ACC112 (cell line): ENCODE data around the gene ELAPOR2.
"Not testable (repeated sequence)": the region's sequence is repeated elsewhere in the genome, so short reads cannot be mapped to it uniquely, and the experiment has no call there.

Experiments
- H2AFZ ChIP-seq: fragments of 200-600 bp; sonication (generic); one replicate; pipeline ENCODE4 v1.6.0; 2017; ENCODE audit warnings: antibody characterized with exemption, low read length; ENCODE audit not compliant: unreplicated experiment
- H3K27ac ChIP-seq: fragments of 200-600 bp; sonication (generic); 2 replicates; pipeline ENCODE4 v1.5.1; 2014; ENCODE audit warnings: low read depth, mild to moderate bottlenecking, antibody characterized with exemption, low read length, moderate library complexity
- H3K27me3 ChIP-seq: fragments of 200-600 bp; sonication (generic); 2 replicates; pipeline ENCODE4 v1.6.1; 2014; ENCODE audit warnings: mild to moderate bottlenecking, antibody characterized with exemption, low read length, moderate library complexity, mixed read lengths; ENCODE audit not compliant: insufficient read depth
- H3K36me3 ChIP-seq: fragments of 200-600 bp; sonication (generic); 2 replicates; pipeline ENCODE4 v1.6.1; 2016; ENCODE audit warnings: mild to moderate bottlenecking, antibody characterized with exemption, low read length, moderate library complexity, mixed read lengths; ENCODE audit not compliant: insufficient read depth
- H3K4me1 ChIP-seq: fragments of 200-600 bp; sonication (generic); one replicate; pipeline ENCODE4 v1.6.1; 2016; ENCODE audit warnings: low read length, mixed read lengths; ENCODE audit not compliant: insufficient read depth, unreplicated experiment, control insufficient read depth
- H3K4me3 ChIP-seq: fragments of 200-600 bp; sonication (generic); 2 replicates; pipeline ENCODE4 v1.5.1; 2014; ENCODE audit warnings: mild to moderate bottlenecking, low read depth, low read length
- H3K79me2 ChIP-seq: fragments of 200-600 bp; sonication (generic); one replicate; pipeline ENCODE4 v1.6.0; 2016; ENCODE audit warnings: low read length; ENCODE audit not compliant: control insufficient read depth, unreplicated experiment, insufficient read depth

Gene ELAPOR2

DNA sequence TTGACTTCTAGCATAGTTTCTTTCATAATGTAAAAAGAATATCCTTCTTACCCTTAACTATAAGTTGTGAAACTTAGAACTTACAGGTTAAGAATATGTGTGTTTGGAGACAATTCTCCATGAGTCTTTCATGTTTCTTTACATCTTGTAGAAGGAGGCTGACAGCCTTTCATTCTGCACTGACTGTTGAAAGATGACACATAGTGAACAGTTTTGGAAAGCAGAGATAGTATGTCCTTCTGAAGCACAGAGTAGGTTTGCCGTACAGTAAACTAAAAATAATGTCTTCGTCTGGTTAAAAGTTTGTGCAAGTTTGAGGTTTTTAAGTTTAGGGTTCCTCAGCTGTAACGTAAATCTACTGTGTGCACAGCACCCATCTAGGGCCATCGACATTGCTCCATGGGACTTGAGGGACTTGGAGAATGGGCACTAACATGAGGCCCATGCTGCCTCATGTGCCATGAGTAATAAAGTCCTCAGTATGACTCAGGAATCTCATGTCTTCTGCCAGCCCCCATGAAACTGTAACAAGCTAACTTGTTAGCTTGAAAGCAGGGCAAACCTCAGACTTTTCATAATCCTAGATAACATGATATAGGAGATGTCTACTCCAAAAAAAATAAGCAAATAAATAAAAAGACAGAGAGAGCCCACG lies 24.5 kb upstream of the ELAPOR2 start:
- Histone ChIP-seq H3K27me3 (no peaks in the 10 kb centered on the region), H3K27ac (no peak overlapping the region), H2AFZ (no peak overlapping the region)

DNA sequence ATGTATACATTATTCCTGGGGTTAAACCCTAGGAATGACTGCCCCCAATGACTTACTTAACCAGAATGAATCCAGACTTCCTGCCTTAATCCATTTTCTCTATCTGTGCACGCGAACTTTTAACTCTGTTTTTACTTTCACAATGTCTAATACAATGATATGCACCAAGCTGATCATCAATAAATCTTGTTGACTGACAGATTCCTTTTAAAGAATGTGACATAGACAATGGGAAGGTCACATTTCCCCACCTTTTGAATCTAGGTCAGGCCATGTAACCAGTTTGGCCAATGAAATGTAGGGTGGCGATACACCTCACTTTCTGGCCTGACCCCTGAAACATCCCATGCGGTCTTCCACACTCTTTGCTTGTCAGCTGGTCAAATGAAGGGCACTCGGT lies 23.2 kb upstream of the ELAPOR2 start:
- Histone ChIP-seq H3K4me1 (no peaks in the 10 kb centered on the region), H3K27me3 (no peaks in the 10 kb centered on the region), H3K79me2 (no peaks in the 10 kb centered on the region), H3K4me3 (no peak overlapping the region), H3K27ac (no peak overlapping the region), H2AFZ (no peak overlapping the region), H3K36me3 (no peaks in the 10 kb centered on the region)

More for the DNA sequence above, 24.5 kb upstream of the ELAPOR2 start:
- H3K4me3 ChIP-seq = no peak overlapping the region
- H3K36me3 ChIP-seq = no peaks in the 10 kb centered on the region
- no peaks in the 10 kb centered on the region for H3K4me1 ChIP-seq
- no peaks in the 10 kb centered on the region for H3K79me2 ChIP-seq

DNA sequence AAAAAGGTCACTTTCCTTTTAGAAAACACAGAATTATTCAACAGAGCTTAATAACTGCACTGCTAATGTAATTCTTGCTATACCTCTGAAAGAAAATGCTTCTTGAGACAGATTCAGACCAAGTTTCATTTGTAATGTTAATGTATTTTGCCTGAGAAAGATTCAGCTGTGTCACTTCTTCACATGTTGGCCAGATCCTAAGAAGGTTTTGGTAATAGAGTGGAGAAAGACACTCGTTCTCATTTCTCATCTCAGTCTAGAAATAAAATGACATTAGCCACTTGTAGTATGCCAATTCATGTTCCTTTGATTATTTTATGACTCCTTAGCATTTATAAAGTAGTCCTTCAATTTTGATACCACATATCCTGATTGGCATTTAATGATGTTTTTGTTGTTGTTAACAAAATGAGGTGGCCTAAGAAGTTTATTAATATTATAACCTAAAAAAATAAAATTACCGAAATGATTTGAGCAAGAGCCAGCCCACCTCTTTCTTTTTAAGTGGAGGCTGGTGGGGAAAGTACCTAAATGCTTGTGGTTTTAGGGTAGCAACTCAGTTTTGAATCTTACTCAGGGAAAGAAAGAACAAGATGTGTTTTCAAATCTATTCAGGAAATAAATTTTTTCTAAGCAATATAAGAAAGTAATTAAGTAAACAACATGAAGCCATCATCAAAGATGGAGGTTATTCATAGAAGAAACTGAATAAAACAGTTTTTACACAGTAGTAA lies 16.4 kb upstream of the ELAPOR2 start:
- Histone ChIP-seq H3K27ac (no peak overlapping the region), H3K4me3 (no peak overlapping the region), H2AFZ (no peak overlapping the region), H3K36me3 (no peaks in the 10 kb centered on the region), H3K79me2 (no peaks in the 10 kb centered on the region), H3K4me1 (no peaks in the 10 kb centered on the region), H3K27me3 (0 out of 2 replicates have a peak, but pooled peaks cover 7% of the 10 kb centered on the region)

DNA sequence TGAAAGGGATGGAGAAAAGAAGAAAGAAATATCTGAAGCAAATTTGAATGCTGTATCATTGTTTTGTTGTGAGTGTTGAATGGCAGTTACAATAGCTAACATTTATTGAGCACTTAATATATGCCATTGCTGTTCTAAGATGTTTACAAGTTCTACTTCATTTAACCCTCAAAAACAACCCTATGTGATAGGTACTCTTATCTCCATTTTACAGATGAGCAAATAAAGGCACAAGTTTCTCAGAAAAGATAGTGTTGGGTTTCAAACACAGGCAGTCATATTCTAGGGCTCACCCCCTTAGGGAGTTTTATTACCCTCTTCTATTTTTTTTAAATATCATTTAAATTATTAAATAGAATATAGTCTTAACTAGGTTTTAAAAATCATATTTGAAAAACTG lies 8.3 kb upstream of the ELAPOR2 start:
- no peaks in the 10 kb centered on the region for H3K79me2 ChIP-seq
- no peak overlapping the region for H3K4me3 ChIP-seq
- no peaks in the 10 kb centered on the region for H3K36me3 ChIP-seq
- H2AFZ ChIP-seq = no peak overlapping the region
- H3K27me3 ChIP-seq = 0 out of 2 replicates have a peak, but pooled peaks cover 6% of the 10 kb centered on the region
- H3K27ac ChIP-seq = no peak overlapping the region
- no peaks in the 10 kb centered on the region for H3K4me1 ChIP-seq

DNA sequence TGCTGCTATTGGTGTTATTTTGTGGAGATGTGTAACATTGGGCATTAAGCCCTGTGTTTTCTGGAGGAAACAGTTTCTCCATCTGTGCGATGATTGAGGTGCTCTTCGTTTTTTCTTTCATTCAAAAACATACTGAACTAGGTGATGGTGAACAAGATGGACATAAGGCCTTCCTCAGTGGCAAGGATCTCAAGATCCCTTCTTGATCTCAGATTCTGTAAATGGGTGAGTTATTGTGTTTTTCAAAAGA lies 759 bp upstream of the ELAPOR2 start:
- H3K79me2 ChIP-seq = no peaks in the 10 kb centered on the region
- H2AFZ ChIP-seq = peak overlapping the region; percentile 12
- H3K27ac ChIP-seq = no peak overlapping the region
- peaks cover 27% of the 10 kb centered on the region for H3K27me3 ChIP-seq
- no peaks in the 10 kb centered on the region for H3K4me1 ChIP-seq
- no peaks in the 10 kb centered on the region for H3K36me3 ChIP-seq
- peak overlapping the region; percentile 70 for H3K4me3 ChIP-seq

DNA sequence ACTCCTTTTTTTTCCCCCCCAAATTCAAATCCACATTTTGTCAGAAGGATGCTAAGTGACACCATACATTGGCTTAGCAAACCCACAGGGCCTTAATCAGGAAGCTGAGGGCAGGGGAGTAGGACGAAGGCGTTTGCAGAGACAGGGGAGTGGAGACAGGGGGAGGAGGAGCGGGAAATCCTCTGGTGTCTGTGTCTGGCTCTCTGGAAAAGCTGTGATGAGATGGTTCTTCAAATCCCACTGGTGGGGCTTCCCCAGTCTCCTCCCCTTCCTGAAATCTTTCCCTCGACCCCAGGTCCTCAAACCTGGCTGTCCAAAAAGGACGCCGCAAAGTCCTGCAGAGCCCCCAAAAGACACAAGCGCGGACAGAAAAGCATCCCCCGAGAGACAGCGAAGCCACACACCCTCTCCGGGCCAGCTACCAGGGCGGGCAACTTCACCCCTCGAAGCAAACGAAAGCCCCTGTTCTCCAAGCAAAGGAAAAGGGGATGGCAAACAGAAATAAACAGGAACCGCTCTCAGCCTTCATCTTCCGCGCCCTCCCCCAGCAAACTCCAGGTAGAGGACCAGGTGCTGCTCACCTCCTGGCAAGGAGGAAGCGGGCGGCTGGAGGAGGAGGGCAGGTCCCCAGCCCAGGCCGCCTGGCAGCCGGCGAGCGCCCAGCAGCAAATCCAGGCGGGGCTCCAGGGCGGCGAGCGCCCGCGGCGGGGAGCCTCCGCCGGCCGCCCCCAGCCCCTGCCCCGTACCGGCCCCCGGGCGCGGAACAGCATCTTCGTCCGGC lies 520 bp downstream of the ELAPOR2 start:
- Histone ChIP-seq H3K4me1 (no peaks in the 10 kb centered on the region), H2AFZ (peak overlapping the region; percentile 14), H3K79me2 (no peaks in the 10 kb centered on the region), H3K4me3 (peak overlapping the region; percentile 70), H3K36me3 (no peaks in the 10 kb centered on the region), H3K27ac (no peak overlapping the region), H3K27me3 (peaks cover 27% of the 10 kb centered on the region)

DNA sequence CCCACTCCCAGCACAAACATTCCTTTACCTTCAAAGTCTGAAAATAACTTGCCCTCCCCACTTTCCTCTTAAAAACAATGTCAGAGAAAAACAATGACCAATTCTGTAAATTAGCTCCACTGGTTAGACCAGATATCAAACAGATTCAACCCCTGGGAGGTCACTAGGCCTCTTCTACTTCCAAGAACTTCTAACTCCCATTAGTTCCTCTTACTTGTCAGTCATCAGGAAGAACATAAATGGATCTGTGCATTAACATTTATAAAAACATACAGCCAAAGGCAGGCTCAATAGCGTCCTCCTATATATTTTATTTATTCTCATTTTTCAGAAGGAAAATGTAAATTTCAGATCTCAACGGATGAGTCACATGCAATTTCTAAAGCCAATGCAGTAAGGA lies 2.2 kb downstream of the ELAPOR2 start:
- Histone ChIP-seq H2AFZ (no peak overlapping the region), H3K4me3 (no peak overlapping the region), H3K27ac (no peak overlapping the region), H3K79me2 (no peaks in the 10 kb centered on the region), H3K27me3 (peaks cover 27% of the 10 kb centered on the region), H3K4me1 (no peaks in the 10 kb centered on the region), H3K36me3 (no peaks in the 10 kb centered on the region)

DNA sequence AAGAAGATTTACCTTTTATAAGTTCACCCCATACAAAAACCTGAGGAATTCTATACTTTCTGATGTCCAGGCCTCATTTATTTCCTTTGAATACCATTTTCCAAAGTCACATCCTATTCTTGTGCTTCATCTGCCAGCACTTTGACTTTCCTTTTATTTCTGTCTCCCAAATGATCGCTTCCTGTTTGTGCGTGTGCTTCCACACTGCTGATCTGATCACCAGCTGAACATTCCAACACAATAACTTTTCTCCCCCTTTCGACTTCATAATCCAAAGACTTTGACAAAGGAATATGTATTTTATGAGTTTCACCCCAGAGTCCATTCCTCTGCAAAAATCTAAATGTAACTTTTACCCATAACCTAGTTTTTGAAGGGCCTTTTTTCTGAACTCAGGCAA lies 3.1 kb downstream of the ELAPOR2 start:
- no peak overlapping the region for H3K27ac ChIP-seq
- peaks cover 30% of the 10 kb centered on the region for H3K27me3 ChIP-seq
- no peaks in the 10 kb centered on the region for H3K36me3 ChIP-seq
- no peak overlapping the region for H2AFZ ChIP-seq
- H3K4me3 ChIP-seq = no peak overlapping the region
- H3K79me2 ChIP-seq = no peaks in the 10 kb centered on the region
- no peaks in the 10 kb centered on the region for H3K4me1 ChIP-seq

DNA sequence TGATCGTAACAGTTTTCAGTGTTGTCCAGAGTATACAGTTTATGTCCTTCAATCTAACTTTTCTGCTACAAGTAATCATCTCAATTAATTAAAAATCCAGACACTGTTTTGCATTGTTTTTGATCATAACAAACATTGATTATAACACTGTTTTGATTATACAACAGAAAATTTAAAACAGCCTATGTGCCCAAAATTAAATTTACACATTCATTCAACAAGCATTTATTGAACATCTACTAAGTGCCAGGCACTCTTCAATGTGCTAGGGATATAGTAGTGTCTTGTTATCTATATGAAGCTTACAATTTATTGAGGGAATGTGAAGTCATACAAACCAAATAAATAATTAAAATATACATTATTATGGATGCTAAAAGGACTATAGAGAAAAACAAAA lies 10.6 kb downstream of the ELAPOR2 start:
- Histone ChIP-seq H3K36me3 (no peaks in the 10 kb centered on the region), H2AFZ (no peak overlapping the region), H3K79me2 (no peaks in the 10 kb centered on the region), H3K27me3 (0 out of 2 replicates have a peak, but pooled peaks cover 8% of the 10 kb centered on the region), H3K4me3 (no peak overlapping the region), H3K27ac (no peak overlapping the region), H3K4me1 (no peaks in the 10 kb centered on the region)

DNA sequence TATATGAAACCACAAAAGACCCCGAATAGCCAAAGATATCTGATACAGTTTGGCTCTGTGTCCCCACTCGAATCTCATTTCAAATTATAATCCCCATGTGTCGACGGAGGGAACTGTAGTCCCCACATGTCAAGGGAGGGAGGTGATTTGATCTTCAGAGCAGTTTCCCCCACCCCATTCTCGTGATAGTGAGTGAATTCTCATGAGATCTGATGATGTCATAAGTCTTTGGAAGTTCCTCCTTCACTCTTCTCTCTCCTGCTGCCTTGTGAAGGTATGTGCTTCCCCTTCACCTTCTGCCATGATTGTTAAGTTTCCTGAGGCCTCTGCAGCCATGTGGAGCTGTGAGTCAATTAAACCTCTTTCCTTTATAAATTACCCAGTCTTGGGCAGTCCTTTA lies 13.0 kb downstream of the ELAPOR2 start:
- Histone ChIP-seq H3K4me3 (no peak overlapping the region), H2AFZ (no peak overlapping the region)

DNA sequence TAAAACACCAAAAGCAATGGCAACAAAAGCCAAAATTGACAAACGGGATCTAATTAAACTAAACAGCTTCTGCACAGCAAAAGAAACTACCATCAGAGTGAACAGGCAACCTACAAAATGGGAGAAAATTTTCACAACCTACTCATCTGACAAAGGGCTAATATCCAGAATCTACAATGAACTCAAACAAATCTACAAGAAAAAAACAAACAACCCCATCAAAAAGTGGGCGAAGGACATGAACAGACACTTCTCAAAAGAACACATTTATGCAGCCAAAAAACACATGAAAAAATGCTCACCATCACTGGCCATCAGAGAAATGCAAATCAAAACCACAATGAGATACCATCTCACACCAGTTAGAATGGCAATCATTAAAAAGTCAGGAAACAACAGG lies 14.7 kb downstream of the ELAPOR2 start:
- not testable (repeated sequence) for H3K4me3 ChIP-seq, H3K79me2 ChIP-seq

More for the DNA sequence above, 13.0 kb downstream of the ELAPOR2 start:
- no peaks in the 10 kb centered on the region for H3K36me3 ChIP-seq
- H3K27ac ChIP-seq = no peak overlapping the region
- H3K27me3 ChIP-seq = 0 out of 2 replicates have a peak, but pooled peaks cover 5% of the 10 kb centered on the region
- H3K79me2 ChIP-seq = no peaks in the 10 kb centered on the region
- H3K4me1 ChIP-seq = no peaks in the 10 kb centered on the region

More for the DNA sequence above, 14.7 kb downstream of the ELAPOR2 start:
- H3K27me3 ChIP-seq, H2AFZ ChIP-seq, H3K27ac ChIP-seq, H3K4me1 ChIP-seq, H3K36me3 ChIP-seq: not testable (repeated sequence)
